ENCODE data around the gene RBFOX2.

RBFOX2 gene

GRCh38 chr22:35888181-35888870, 140.3 kb downstream of the RBFOX2 start:
- DNase-seq (ENCODE audit: low read depth) = no peak
- no peak overlapping the region for H3K4me3 ChIP-seq (ENCODE audit: low read length)
- TF ChIP-seq CTCF (conservative IDR thresholded peaks at IDR 0.05; ENCODE audit: low read length) = no peak

GRCh38 chr22:35887296-35887875, 141.2 kb downstream of the RBFOX2 start:
- no peak for TF ChIP-seq CTCF (conservative IDR thresholded peaks at IDR 0.05; ENCODE audit: low read length)
- no peak for DNase-seq (ENCODE audit: low read depth)
- no peak overlapping the region for H3K4me3 ChIP-seq (ENCODE audit: low read length)

GRCh38 chr22:35886309-35886708, 142.3 kb downstream of the RBFOX2 start:
- no peak overlapping the region for H3K4me3 ChIP-seq (ENCODE audit: low read length)
- peak; percentile 13 for DNase-seq (ENCODE audit: low read depth)
- no peak for TF ChIP-seq CTCF (conservative IDR thresholded peaks at IDR 0.05; ENCODE audit: low read length)

- TF ChIP-seq CTCF (conservative IDR thresholded peaks at IDR 0.05; ENCODE audit: low read length) = no peak
- DNase-seq (ENCODE audit: low read depth) = no peak
- no peak overlapping the region for H3K4me3 ChIP-seq (ENCODE audit: low read length)
Measured at GRCh38 chr22:35884529-35884928, 144.1 kb downstream of the RBFOX2 start.

GRCh38 chr22:35883031-35883620, 145.5 kb downstream of the RBFOX2 start:
- peak; percentile 40 for DNase-seq (ENCODE audit: low read depth)
- no peak for TF ChIP-seq CTCF (conservative IDR thresholded peaks at IDR 0.05; ENCODE audit: low read length)
- H3K4me3 ChIP-seq (ENCODE audit: low read length) = no peak overlapping the region

- TF ChIP-seq CTCF (conservative IDR thresholded peaks at IDR 0.05; ENCODE audit: low read length) = no peak
- H3K4me3 ChIP-seq (ENCODE audit: low read length) = no peak overlapping the region
- peak; percentile 21 for DNase-seq (ENCODE audit: low read depth)
Measured at GRCh38 chr22:35882211-35883030, 146.2 kb downstream of the RBFOX2 start.
